G401 (cell line): Measurements from ENCODE around the gene UCHL3. TPM values are rescaled to one million over a fixed set of nuclear protein-coding genes. Genes with fewer than 3 reads are reported as not detected.

Experiments
- DNase-seq: peaks from one replicate; pipeline ENCODE4 v3.0.0-alpha.2; 2015; ENCODE audit warnings: low spot score
- in situ Hi-C: cut with HindIII; loops from 2 replicates; pipeline ENCODE4 v1.10.0; 2016; ENCODE audit warnings: low sequenced_read_pairs, mixed read lengths
- total RNA-seq: library from RNA; depleted of rRNA; stranded (reverse); fragments of >200 nt; shearing (Covaris generic); gene quantifications from 2 replicates; pipeline ENCODE4 v1.2.3, GENCODE V29; 2014; rRNA removed

UCHL3 gene
- total RNA-seq, 1 experiment from 2014 or later = 65.3 TPM

- no peak for DNase-seq
- in situ Hi-C loops = no loop called here
Observed at GRCh38 chr13:75652726-75653125, 103.1 kb downstream of the UCHL3 start.

Other genes with a start within 250 kb of the UCHL3 start
- gene TBC1D4, start 67.6 kb upstream of the UCHL3 start, total RNA-seq = 0.78 and 1.2 TPM in 2 replicates
- gene COMMD6, start 11.9 kb upstream of the UCHL3 start, total RNA-seq = 57.5 and 63.5 TPM in 2 replicates
- 2.1 and 7.7 TPM in 2 replicates for gene LMO7, start 86.5 kb downstream of the UCHL3 start, total RNA-seq